Smooth muscle cell (in vitro differentiated cells): ENCODE data around the gene AP1AR. TPM values are rescaled to one million over a fixed set of nuclear protein-coding genes. Genes with fewer than 3 reads are reported as not detected.

Source experiments
- DNase-seq: peaks from one replicate; lab custom pipeline; 2025; ENCODE audit not compliant: unreplicated experiment; lab: John Stamatoyannopoulos, UW
- H2AFZ ChIP-seq: fragments of 200-600 bp; sonication (generic); 2 replicates; pipeline ENCODE4 v1.6.0; 2016; ENCODE audit warnings: antibody characterized with exemption, low read depth, mild to moderate bottlenecking
- H3F3A ChIP-seq: fragments of 200-600 bp; sonication (generic); 2 replicates; pipeline ENCODE4 v1.6.0; 2017; ENCODE audit warnings: antibody characterized with exemption, low read depth
- H3K27ac ChIP-seq: fragments of 200-600 bp; sonication (generic); 2 replicates; pipeline ENCODE4 v1.5.1; 2016; ENCODE audit warnings: low read depth, mild to moderate bottlenecking
- H3K27me3 ChIP-seq: fragments of 200-600 bp; sonication (generic); 2 replicates; pipeline ENCODE4 v1.6.1; 2016; ENCODE audit warnings: low read depth, mild to moderate bottlenecking
- H3K36me3 ChIP-seq: fragments of 200-600 bp; sonication (generic); 2 replicates; pipeline ENCODE4 v1.5.1; 2016; ENCODE audit warnings: low read depth
- H3K4me1 ChIP-seq: fragments of 200-600 bp; sonication (generic); 2 replicates; pipeline ENCODE4 v1.5.1; 2016; ENCODE audit warnings: low read depth
- H3K4me2 ChIP-seq: fragments of 200-600 bp; sonication (generic); 2 replicates; pipeline ENCODE4 v1.6.0; 2016; ENCODE audit warnings: mild to moderate bottlenecking
- H3K4me3 ChIP-seq: fragments of 200-600 bp; sonication (generic); 2 replicates; pipeline ENCODE4 v1.5.1; 2016; ENCODE audit warnings: mild to moderate bottlenecking
- H3K79me2 ChIP-seq: fragments of 200-600 bp; sonication (generic); 2 replicates; pipeline ENCODE4 v1.6.0; 2016; ENCODE audit warnings: low read depth, mild to moderate bottlenecking
- H3K9ac ChIP-seq: fragments of 200-600 bp; sonication (generic); 2 replicates; pipeline ENCODE4 v1.6.0; 2016; ENCODE audit warnings: low read depth
- H3K9me3 ChIP-seq: fragments of 200-600 bp; sonication (generic); replicated peaks from 2 replicates; pipeline ENCODE4 v1.5.1; 2016; ENCODE audit warnings: low read depth
- H4K20me1 ChIP-seq: fragments of 200-600 bp; sonication (generic); 2 replicates; pipeline ENCODE4 v1.6.0; 2016; ENCODE audit warnings: low read depth
- WGBS: methylation state at CpG from one replicate; pipeline ENCODE4 v1.1.7; 2016; ENCODE audit warnings: low lambda C conversion rate; 5-methylcytosine and 5-hydroxymethylcytosine counted together
- polyA plus RNA-seq: library from polyadenylated mRNA; unstranded; fragments of >200 nt; fragmentation: Nextera tagmentation; extraction: Ambion mirVana; gene quantifications from 2 replicates; pipeline ENCODE4 v1.2.1, GENCODE V29; 2016
- total RNA-seq: library from RNA; depleted of rRNA; stranded (reverse); fragments of >200 nt; gene quantifications from 2 replicates; pipeline ENCODE4 v1.2.3, GENCODE V29; 2014
- TF ChIP-seq, protein P1 (sequence below): fragments of 200-600 bp; sonication (generic); IDR thresholded peaks from 2 replicates; pipeline ENCODE4 v1.5.1; 2017; ENCODE audit warnings: borderline replicate concordance, mild to moderate bottlenecking, antibody characterized with exemption; ENCODE audit not compliant: insufficient read depth, poor library complexity, severe bottlenecking

The AP1AR gene
- total and polyA plus RNA-seq, 2 experiments from 2014 or later = 11.1 to 23.0 TPM

GRCh38 chr4:112276113-112276512, 44.5 kb downstream of the AP1AR start:
- no peaks in the 10 kb centered on the region for H3K4me1 ChIP-seq
- H3K27me3 ChIP-seq = no peaks in the 10 kb centered on the region
- H3K79me2 ChIP-seq = no peaks in the 10 kb centered on the region
- no peak overlapping the region for H2AFZ ChIP-seq
- TF ChIP-seq, protein P1, sequence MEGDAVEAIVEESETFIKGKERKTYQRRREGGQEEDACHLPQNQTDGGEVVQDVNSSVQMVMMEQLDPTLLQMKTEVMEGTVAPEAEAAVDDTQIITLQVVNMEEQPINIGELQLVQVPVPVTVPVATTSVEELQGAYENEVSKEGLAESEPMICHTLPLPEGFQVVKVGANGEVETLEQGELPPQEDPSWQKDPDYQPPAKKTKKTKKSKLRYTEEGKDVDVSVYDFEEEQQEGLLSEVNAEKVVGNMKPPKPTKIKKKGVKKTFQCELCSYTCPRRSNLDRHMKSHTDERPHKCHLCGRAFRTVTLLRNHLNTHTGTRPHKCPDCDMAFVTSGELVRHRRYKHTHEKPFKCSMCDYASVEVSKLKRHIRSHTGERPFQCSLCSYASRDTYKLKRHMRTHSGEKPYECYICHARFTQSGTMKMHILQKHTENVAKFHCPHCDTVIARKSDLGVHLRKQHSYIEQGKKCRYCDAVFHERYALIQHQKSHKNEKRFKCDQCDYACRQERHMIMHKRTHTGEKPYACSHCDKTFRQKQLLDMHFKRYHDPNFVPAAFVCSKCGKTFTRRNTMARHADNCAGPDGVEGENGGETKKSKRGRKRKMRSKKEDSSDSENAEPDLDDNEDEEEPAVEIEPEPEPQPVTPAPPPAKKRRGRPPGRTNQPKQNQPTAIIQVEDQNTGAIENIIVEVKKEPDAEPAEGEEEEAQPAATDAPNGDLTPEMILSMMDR = no peak
- H3K4me3 ChIP-seq = no peak overlapping the region
- 78% methylated on average over 3 of the region's 3 CpGs for WGBS
- no peak overlapping the region for H3K4me2 ChIP-seq
- no peaks in the 10 kb centered on the region for H4K20me1 ChIP-seq
- no peak overlapping the region for H3K27ac ChIP-seq
- no peak for DNase-seq
- no peaks in the 10 kb centered on the region for H3K36me3 ChIP-seq
- no peaks in the 10 kb centered on the region for H3K9me3 ChIP-seq
- peaks cover 4% of the 10 kb centered on the region for H3F3A ChIP-seq
- no peak overlapping the region for H3K9ac ChIP-seq

DNA sequence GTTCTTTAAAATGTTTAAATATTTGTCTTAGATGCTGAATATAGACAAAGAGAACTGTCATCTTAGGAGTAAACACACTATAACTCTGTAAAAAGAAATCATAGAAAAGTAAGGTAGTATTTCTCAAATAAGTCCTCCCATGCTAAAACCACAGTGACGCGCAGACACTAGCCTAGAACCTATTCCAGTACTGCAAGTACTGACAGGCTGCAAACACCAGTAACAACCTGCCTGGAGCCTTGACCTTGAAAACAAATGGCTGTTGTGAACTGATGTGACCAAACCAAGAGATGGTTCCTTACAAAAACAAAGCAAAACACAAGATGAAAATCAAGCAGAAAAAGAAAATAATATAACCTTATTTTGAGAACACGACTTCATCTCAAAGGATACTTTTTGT, 45.6 kb downstream of the AP1AR start:
- DNase-seq = no peak
- Histone ChIP-seq H3K4me2 (no peak overlapping the region), H3K27me3 (no peaks in the 10 kb centered on the region), H3K9ac (no peak overlapping the region), H3F3A (peaks cover 4% of the 10 kb centered on the region), H3K79me2 (no peaks in the 10 kb centered on the region), H3K27ac (peak overlapping the region; percentile 8), H3K9me3 (no peaks in the 10 kb centered on the region), H3K4me3 (no peak overlapping the region), H4K20me1 (no peaks in the 10 kb centered on the region), H3K4me1 (no peaks in the 10 kb centered on the region), H3K36me3 (no peaks in the 10 kb centered on the region), H2AFZ (no peak overlapping the region)
- TF ChIP-seq, protein P1 = no peak
- WGBS = 82% methylated on average over 3 of the region's 3 CpGs

GRCh38 chr4:112277705-112278448, 46.3 kb downstream of the AP1AR start:
- no peak for DNase-seq
- Histone ChIP-seq H3K36me3 (no peaks in the 10 kb centered on the region), H4K20me1 (no peaks in the 10 kb centered on the region), H3K4me3 (no peak overlapping the region), H3K9ac (no peak overlapping the region), H3K9me3 (no peaks in the 10 kb centered on the region), H3K27me3 (no peaks in the 10 kb centered on the region), H3K4me2 (no peak overlapping the region), H2AFZ (no peak overlapping the region), H3F3A (peaks cover 4% of the 10 kb centered on the region), H3K79me2 (peaks cover 4% of the 10 kb centered on the region), H3K4me1 (no peaks in the 10 kb centered on the region), H3K27ac (no peak overlapping the region)
- TF ChIP-seq, protein P1 = no peak
- WGBS = 78% methylated on average over 10 of the region's 10 CpGs
